Stimulated activated effector memory CD8-positive, alpha-beta T cell treated with anti-CD3 and anti-CD28 coated beads, Interleukin-12 subunit alpha, Interleukin-12 subunit beta, amount 100 ng/mL, for 72 hours (primary cell): ENCODE data around the gene PACSIN2.
A peak's percentile ranks its signal among the peaks of the same experiment; 100 is the strongest.
"Not testable (repeated sequence)": the region's sequence is repeated elsewhere in the genome, so short reads cannot be mapped to it uniquely, and the experiment has no call there.

Source experiments
- ATAC-seq: fragments of 150-1000 bp; cut with Tn5 transposase; 2 replicates; pipeline ENCODE4 v1.10.0; 2021
- DNase-seq, 2 donors: peaks; one replicate each; pipeline ENCODE4 v3.0.0; 2021 to 2022; ENCODE audit warnings: low spot score in 2 of 2
- H3K27ac Mint-ChIP-seq: one replicate; pipeline ENCODE4 v1.8.0; 2022; ENCODE audit warnings: mild to moderate bottlenecking, mixed read lengths
- H3K36me3 Mint-ChIP-seq: one replicate; pipeline ENCODE4 v1.8.0; 2022; ENCODE audit warnings: mild to moderate bottlenecking, mixed read lengths
- H3K4me1 Mint-ChIP-seq: one replicate; pipeline ENCODE4 v1.8.0; 2022; ENCODE audit warnings: mixed read lengths
- H3K4me3 Mint-ChIP-seq: one replicate; pipeline ENCODE4 v1.8.0; 2022; ENCODE audit warnings: mild to moderate bottlenecking, mixed read lengths
- H3K9me3 Mint-ChIP-seq: one replicate; pipeline ENCODE4 v1.8.0; 2022; ENCODE audit warnings: mixed read lengths

PACSIN2 gene

GRCh38 chr22:42938449-42938848 lies 76.5 kb downstream of the PACSIN2 start:
- Mint-ChIP-seq H3K4me1 (peaks cover 56% of the 10 kb centered on the region), H3K4me3 (no peak overlapping the region), H3K27ac (no peak overlapping the region), H3K9me3 (no peaks in the 10 kb centered on the region), H3K36me3 (no peaks in the 10 kb centered on the region)
- DNase-seq, result no peak
- ATAC-seq, result no peak

DNA sequence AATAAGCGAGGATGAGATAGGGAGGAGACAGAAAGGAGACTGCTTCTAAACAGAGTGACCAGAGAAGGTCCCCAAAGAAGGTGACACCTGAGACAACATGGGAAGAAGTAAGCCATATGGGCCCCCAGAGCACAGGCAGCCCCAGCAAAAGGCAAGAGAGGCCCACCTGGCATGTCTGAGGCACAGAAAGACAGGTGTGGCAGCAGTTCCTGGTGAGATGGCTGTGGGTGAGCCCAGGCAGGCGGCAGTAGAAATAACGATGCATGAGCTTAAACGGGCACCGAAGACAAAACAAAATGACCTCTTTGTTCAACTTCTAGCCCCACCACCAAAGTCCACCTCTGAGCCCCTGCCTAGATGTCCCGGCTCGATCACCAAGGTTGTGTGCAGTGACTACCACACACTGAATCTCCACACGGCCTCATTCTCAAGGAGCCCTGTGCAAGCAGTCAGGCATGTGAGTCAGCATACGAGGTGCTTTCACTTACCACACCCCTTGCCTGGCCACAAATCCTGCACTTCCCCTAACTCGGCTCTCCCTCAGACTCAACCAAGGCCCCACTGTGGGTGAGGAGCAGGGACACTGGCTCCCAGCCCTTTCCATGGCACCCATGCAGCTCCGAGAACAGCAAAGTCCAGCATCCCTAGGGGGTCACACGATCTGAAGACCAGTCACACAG lies 77.6 kb downstream of the PACSIN2 start:
- H3K4me1 Mint-ChIP-seq, result peaks cover 67% of the 10 kb centered on the region
- H3K9me3 Mint-ChIP-seq, result no peaks in the 10 kb centered on the region
- H3K27ac Mint-ChIP-seq, result no peak overlapping the region
- DNase-seq, result no peak
- H3K36me3 Mint-ChIP-seq, result no peaks in the 10 kb centered on the region
- peak; percentile 90 for ATAC-seq
- no peak overlapping the region for H3K4me3 Mint-ChIP-seq

DNA sequence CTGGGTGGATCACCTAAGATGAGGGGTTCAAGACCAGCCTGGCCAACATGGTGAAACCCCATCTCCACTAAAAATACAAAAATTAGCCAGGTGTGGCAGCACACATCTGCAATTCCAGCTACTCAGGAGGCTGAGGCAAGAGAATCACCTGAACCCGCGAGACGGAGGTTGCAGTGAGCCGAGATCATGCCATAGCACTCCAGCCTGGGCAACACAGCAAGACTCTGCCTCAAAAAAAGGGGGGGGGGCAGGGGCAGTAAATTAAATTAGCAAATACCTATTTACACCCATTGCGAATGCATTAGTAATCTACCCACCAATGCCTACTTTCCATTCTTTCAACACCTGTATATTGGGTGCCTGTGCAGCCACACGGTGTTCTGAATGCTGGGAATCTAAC lies 78.3 kb downstream of the PACSIN2 start:
- peaks cover 74% of the 10 kb centered on the region for H3K4me1 Mint-ChIP-seq
- H3K4me3 Mint-ChIP-seq, result not testable (repeated sequence)

DNA sequence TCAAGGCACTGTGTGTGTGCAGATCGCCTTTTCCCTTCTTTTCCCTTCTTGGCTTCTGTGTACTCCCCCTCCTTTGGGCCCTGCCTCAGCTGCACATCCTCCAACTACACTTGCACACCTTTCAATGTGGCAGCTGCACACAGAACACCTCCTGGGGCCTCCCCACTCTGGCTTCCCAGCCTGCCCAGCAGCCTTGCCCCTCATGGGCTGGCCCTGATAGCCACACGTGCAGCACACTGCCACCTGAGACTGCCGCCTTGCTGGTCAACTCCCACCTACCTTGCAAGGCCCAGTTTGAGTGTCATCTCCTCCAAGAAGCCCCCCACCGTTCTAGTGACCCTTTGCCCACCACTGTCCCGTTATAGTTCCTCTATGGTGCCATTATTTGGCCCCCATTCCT lies 80.6 kb downstream of the PACSIN2 start:
- no peak for ATAC-seq
- peak overlapping the region; percentile 55 for H3K4me3 Mint-ChIP-seq
- no peaks in the 10 kb centered on the region for H3K9me3 Mint-ChIP-seq
- H3K27ac Mint-ChIP-seq, result peak overlapping the region; percentile 73
- peaks cover 78% of the 10 kb centered on the region for H3K4me1 Mint-ChIP-seq
- DNase-seq, result no peak
- H3K36me3 Mint-ChIP-seq, result no peaks in the 10 kb centered on the region

More for the DNA sequence above, 78.3 kb downstream of the PACSIN2 start:
- not testable (repeated sequence) for DNase-seq, H3K27ac Mint-ChIP-seq, H3K9me3 Mint-ChIP-seq, H3K36me3 Mint-ChIP-seq, ATAC-seq

- peak; percentile 81 for ATAC-seq
- H3K36me3 Mint-ChIP-seq, result no peaks in the 10 kb centered on the region
- H3K27ac Mint-ChIP-seq, result peak overlapping the region; percentile 73
- H3K4me1 Mint-ChIP-seq, result peaks cover 79% of the 10 kb centered on the region
- H3K9me3 Mint-ChIP-seq, result no peaks in the 10 kb centered on the region
- peak; percentile 19 to 57 for DNase-seq
- peak overlapping the region; percentile 55 for H3K4me3 Mint-ChIP-seq
Observed at GRCh38 chr22:42933485-42934091, 81.4 kb downstream of the PACSIN2 start.

DNA sequence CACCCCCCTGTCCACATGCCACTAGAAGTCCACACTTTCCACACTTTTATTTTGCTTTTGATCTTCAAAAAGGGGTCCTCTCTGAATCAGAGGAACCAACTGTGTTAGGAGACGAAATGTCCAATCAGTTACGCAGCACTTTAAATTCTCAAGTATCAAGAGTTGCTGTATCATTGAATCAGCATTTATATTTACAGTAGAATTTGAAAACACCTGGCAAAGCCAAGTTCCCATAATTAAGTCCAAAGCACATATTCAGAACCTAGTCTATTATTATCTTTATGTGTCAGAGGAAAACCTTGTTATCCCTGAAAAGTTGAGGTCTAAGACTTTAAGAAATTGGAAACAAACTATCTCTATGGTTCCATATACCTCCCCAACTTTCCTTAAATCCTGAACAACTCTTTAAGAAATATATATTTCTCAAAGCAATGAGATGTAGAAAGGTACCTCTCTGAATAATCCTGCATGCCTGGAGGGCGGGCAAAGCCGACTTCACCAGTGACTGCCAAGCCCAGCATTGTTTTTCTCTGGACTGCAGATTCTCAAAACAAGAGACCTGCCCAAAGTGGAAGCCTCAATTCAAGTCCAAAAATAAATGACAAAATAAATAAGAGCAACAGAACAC lies 82.0 kb downstream of the PACSIN2 start:
- ATAC-seq (no peak), DNase-seq (no peak)
- peak overlapping the region; percentile 73 for H3K27ac Mint-ChIP-seq
- no peaks in the 10 kb centered on the region for H3K36me3 Mint-ChIP-seq
- H3K4me1 Mint-ChIP-seq, result peaks cover 73% of the 10 kb centered on the region
- peak overlapping the region; percentile 55 for H3K4me3 Mint-ChIP-seq
- no peaks in the 10 kb centered on the region for H3K9me3 Mint-ChIP-seq

GRCh38 chr22:42932197-42932519 lies 82.8 kb downstream of the PACSIN2 start:
- no peak for DNase-seq
- H3K4me1 Mint-ChIP-seq, result peaks cover 65% of the 10 kb centered on the region

GRCh38 chr22:42931421-42932196 lies 83.3 kb downstream of the PACSIN2 start:
- Mint-ChIP-seq H3K27ac (peak overlapping the region; percentile 73), H3K4me1 (peaks cover 65% of the 10 kb centered on the region)
- peak; percentile 33 for ATAC-seq

More at GRCh38 chr22:42932197-42932519, 82.8 kb downstream of the PACSIN2 start:
- peak overlapping the region; percentile 73 for H3K27ac Mint-ChIP-seq
- no peak for ATAC-seq
- no peaks in the 10 kb centered on the region for H3K9me3 Mint-ChIP-seq
- no peaks in the 10 kb centered on the region for H3K36me3 Mint-ChIP-seq
- peak overlapping the region; percentile 31 for H3K4me3 Mint-ChIP-seq

DNA sequence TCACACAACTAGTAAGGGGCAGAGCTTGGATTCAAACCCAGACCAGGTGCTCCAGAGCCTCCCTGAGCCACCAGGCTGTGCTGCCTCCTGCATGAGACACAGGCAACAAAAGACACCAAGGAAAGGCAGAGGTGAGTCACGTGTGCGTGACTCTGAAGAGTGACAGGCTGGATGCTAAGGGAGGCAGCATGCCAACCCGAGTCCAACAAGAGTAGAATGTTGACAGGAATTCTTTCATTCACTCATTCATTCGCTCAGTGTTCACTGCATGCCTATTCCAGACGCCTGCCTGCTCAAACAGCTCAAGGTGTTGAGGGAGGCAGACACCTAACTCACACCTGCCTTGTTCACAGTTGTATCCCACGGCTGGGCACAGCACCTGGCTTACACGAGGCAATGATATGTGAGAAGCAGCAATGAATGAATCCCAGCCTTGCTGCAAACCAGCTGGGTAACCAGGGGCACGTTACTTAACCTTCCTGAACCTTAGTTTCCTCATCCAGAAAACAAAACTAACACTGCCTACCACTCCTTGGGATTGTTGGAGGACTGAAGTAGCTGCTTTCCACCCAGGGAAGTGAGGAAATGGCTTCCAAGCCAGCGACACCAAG lies 84.0 kb downstream of the PACSIN2 start:
- Mint-ChIP-seq H3K9me3 (no peaks in the 10 kb centered on the region), H3K4me3 (peak overlapping the region; percentile 31), H3K27ac (peak overlapping the region; percentile 73), H3K4me1 (peaks cover 72% of the 10 kb centered on the region), H3K36me3 (no peaks in the 10 kb centered on the region)
- ATAC-seq, result peak; percentile 63
- DNase-seq, result no peak

More at GRCh38 chr22:42931421-42932196, 83.3 kb downstream of the PACSIN2 start:
- H3K36me3 Mint-ChIP-seq, result no peaks in the 10 kb centered on the region
- H3K9me3 Mint-ChIP-seq, result no peaks in the 10 kb centered on the region
- peak overlapping the region; percentile 31 for H3K4me3 Mint-ChIP-seq
- no peak for DNase-seq

GRCh38 chr22:42929838-42930155 lies 85.2 kb downstream of the PACSIN2 start:
- Mint-ChIP-seq H3K27ac (peak overlapping the region; percentile 73), H3K4me1 (peaks cover 70% of the 10 kb centered on the region), H3K9me3 (no peaks in the 10 kb centered on the region), H3K4me3 (no peak overlapping the region), H3K36me3 (no peaks in the 10 kb centered on the region)
- ATAC-seq, result no peak
- no peak for DNase-seq

DNA sequence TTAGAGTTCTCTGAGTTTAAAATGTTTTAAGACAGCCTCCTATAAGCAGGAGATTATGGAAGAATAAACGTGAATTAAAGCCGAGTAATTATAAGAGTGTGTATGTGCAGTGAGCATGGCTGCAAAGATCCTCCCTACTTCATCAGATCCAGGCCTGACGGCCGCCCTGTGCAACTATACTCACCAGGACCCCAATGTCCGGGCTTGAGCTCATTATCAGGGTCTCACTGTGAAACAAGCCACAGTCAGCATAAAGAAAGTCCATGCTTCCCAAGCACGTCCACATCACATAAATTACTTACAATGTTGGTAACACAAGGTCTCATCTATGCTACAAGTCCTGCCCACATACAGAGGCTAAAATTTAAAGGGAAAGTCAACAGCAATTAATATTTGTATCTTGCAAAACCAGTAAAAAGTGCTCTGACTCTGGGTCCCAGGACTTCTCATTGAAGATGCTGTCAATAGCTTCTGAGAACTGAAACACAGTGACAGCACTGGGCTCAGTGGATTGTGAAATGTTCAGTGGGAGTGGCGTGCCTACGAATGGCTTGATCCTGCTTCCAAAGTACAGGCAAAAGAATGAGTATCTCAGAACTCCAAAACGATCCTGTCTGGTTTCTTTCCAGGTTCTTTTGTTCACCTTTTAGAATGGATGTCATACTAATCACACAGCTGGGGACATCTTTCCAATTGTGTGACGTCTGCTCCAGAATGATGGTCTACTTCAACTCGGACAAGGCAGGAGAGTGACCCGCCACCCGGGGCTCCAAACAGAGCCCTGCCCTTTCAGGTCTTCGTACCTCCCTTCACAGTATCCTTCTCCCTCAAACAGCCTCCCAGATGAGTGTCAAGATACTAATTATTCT lies 85.7 kb downstream of the PACSIN2 start:
- peaks cover 69% of the 10 kb centered on the region for H3K4me1 Mint-ChIP-seq
- no peaks in the 10 kb centered on the region for H3K36me3 Mint-ChIP-seq
- no peak overlapping the region for H3K4me3 Mint-ChIP-seq
- H3K27ac Mint-ChIP-seq, result no peak overlapping the region
- no peaks in the 10 kb centered on the region for H3K9me3 Mint-ChIP-seq
- DNase-seq, result no peak
- ATAC-seq, result no peak

GRCh38 chr22:42927966-42928365 lies 87.0 kb downstream of the PACSIN2 start:
- peaks cover 65% of the 10 kb centered on the region for H3K4me1 Mint-ChIP-seq
- H3K27ac Mint-ChIP-seq, result no peak overlapping the region
- no peak for ATAC-seq
- DNase-seq, result no peak
- no peaks in the 10 kb centered on the region for H3K36me3 Mint-ChIP-seq
- H3K4me3 Mint-ChIP-seq, result no peak overlapping the region
- H3K9me3 Mint-ChIP-seq, result no peaks in the 10 kb centered on the region

DNA sequence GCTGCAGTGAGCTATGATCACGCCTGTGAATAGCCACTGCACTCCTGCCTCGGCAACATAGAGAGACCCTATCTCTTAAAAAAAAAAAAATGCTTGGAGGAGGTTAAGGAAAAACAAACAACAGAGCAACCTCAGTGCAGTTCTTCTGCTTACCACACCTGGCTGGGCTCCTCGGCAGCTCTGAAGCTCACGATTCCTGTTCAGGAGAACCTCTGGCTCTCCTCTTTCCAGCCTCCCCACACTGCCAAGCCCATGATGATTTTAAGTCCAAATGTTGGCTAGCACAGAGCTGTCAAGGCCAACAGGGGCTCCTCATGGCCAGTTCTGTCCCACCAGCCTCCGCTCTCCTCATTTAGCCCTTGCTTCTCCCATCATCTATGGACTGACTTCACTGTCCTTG lies 88.2 kb downstream of the PACSIN2 start:
- no peak for DNase-seq
- Mint-ChIP-seq H3K4me1 (peaks cover 62% of the 10 kb centered on the region), H3K36me3 (no peaks in the 10 kb centered on the region), H3K4me3 (no peak overlapping the region), H3K27ac (no peak overlapping the region), H3K9me3 (no peaks in the 10 kb centered on the region)
- no peak for ATAC-seq

GRCh38 chr22:42926104-42926503 lies 88.8 kb downstream of the PACSIN2 start:
- Mint-ChIP-seq H3K36me3 (no peaks in the 10 kb centered on the region), H3K4me1 (peaks cover 56% of the 10 kb centered on the region), H3K4me3 (no peak overlapping the region), H3K9me3 (no peaks in the 10 kb centered on the region), H3K27ac (peak overlapping the region; percentile 74)
- no peak for ATAC-seq
- no peak for DNase-seq
